ENCODE data around the gene BTF3.
"Not testable (repeated sequence)": the region's sequence is repeated elsewhere in the genome, so short reads cannot be mapped to it uniquely, and the experiment has no call there.

Gene BTF3

GRCh38 chr5:73486119-73486899, 11.9 kb upstream of the BTF3 start:
- DNase-seq, result no peak

GRCh38 chr5:73487257-73487656, 11.0 kb upstream of the BTF3 start:
- not testable (repeated sequence) for DNase-seq

GRCh38 chr5:73487815-73488214, 10.4 kb upstream of the BTF3 start:
- DNase-seq, result no peak

GRCh38 chr5:73488806-73489205, 9.4 kb upstream of the BTF3 start:
- no peak for DNase-seq

GRCh38 chr5:73490088-73490487, 8.2 kb upstream of the BTF3 start:
- DNase-seq, result no peak

- no peak for DNase-seq
Observed at GRCh38 chr5:73491155-73491554, 7.1 kb upstream of the BTF3 start.

GRCh38 chr5:73493421-73493820, 4.8 kb upstream of the BTF3 start:
- no peak for DNase-seq

- no peak for DNase-seq
Observed at GRCh38 chr5:73494721-73495120, 3.5 kb upstream of the BTF3 start.

- DNase-seq, result no peak
Observed at GRCh38 chr5:73495772-73496335, 2.4 kb upstream of the BTF3 start.

GRCh38 chr5:73496984-73497457, 1.2 kb upstream of the BTF3 start:
- peak; percentile 92 for DNase-seq

GRCh38 chr5:73497497-73498056, 665 bp upstream of the BTF3 start:
- DNase-seq, result no peak

- DNase-seq, result no peak
Observed at GRCh38 chr5:73499187-73499586, 945 bp downstream of the BTF3 start.

GRCh38 chr5:73499756-73500155, 1.5 kb downstream of the BTF3 start:
- no peak for DNase-seq

- DNase-seq, result no peak
Observed at GRCh38 chr5:73501406-73501805, 3.2 kb downstream of the BTF3 start.

GRCh38 chr5:73506459-73506955, 8.3 kb downstream of the BTF3 start:
- no peak for DNase-seq

- no peak for DNase-seq
Observed at GRCh38 chr5:73507062-73507461, 8.8 kb downstream of the BTF3 start.

GRCh38 chr5:73508521-73508920, 10.3 kb downstream of the BTF3 start:
- not testable (repeated sequence) for DNase-seq

- no peak for DNase-seq
Observed at GRCh38 chr5:73513996-73514395, 15.8 kb downstream of the BTF3 start.

- DNase-seq, result no peak
Observed at GRCh38 chr5:73514418-73514817, 16.2 kb downstream of the BTF3 start.

- no peak for DNase-seq
Observed at GRCh38 chr5:73515232-73515631, 17.0 kb downstream of the BTF3 start.

GRCh38 chr5:73519531-73520283, 21.5 kb downstream of the BTF3 start:
- DNase-seq, result peak; percentile 55

- no peak for DNase-seq
Observed at GRCh38 chr5:73522989-73523388, 24.7 kb downstream of the BTF3 start.

- DNase-seq, result no peak
Observed at GRCh38 chr5:73523861-73524260, 25.6 kb downstream of the BTF3 start.
